OCI-LY1 (cell line): ENCODE data around the gene ACSM5.
"Not testable (repeated sequence)": the region's sequence is repeated elsewhere in the genome, so short reads cannot be mapped to it uniquely, and the experiment has no call there.

Experiments used
- CTCF ChIP-seq: fragments of 200-600 bp; sonication (generic), shearing (Covaris generic); IDR thresholded peaks from 2 replicates; pipeline ENCODE4 v1.5.1; 2017; ENCODE audit warnings: mild to moderate bottlenecking, antibody characterized with exemption, low read length, moderate library complexity, mixed read lengths
- EZH2 ChIP-seq: fragments of 200-600 bp; sonication (generic), shearing (Covaris generic); IDR thresholded peaks from 2 replicates; pipeline ENCODE4 v1.8.0; 2017; ENCODE audit warnings: borderline replicate concordance, mixed run types, mild to moderate bottlenecking, antibody characterized with exemption, low read length, moderate library complexity, mixed read lengths

- TF ChIP-seq CTCF, EZH2: not testable (repeated sequence)
Observed at GRCh38 chr16:20438950-20439349, 29.6 kb downstream of the ACSM5 start.
